HFFc6 (cell line): Measurements from ENCODE around the gene SLC66A2. TPM values are rescaled to one million over a fixed set of nuclear protein-coding genes. Genes with fewer than 3 reads are reported as not detected.
A peak's percentile ranks its signal among the peaks of the same experiment; 100 is the strongest.

ENCODE experiments used
- DNase-seq: peaks from one replicate; pipeline ENCODE4 v3.0.0-alpha.2; 2018
- H3K27ac Mint-ChIP-seq: 2 replicates; pipeline ENCODE4 v1.8.0; 2020; ENCODE audit warnings: mild to moderate bottlenecking, mixed read lengths
- H3K27me3 Mint-ChIP-seq: 2 replicates; pipeline ENCODE4 v1.8.0; 2021; ENCODE audit warnings: mild to moderate bottlenecking, moderate library complexity, mixed read lengths; ENCODE audit not compliant: insufficient read depth
- H3K36me3 Mint-ChIP-seq: 2 replicates; pipeline ENCODE4 v1.8.0; 2021; ENCODE audit warnings: low read depth, mixed read lengths
- H3K4me1 Mint-ChIP-seq: 2 replicates; pipeline ENCODE4 v1.8.0; 2020; ENCODE audit warnings: low read depth, mixed read lengths
- H3K4me3 Mint-ChIP-seq: 2 replicates; pipeline ENCODE4 v1.8.0; 2020; ENCODE audit warnings: mild to moderate bottlenecking, moderate library complexity, mixed read lengths
- H3K9me3 Mint-ChIP-seq: 2 replicates; pipeline ENCODE4 v1.8.0; 2020; ENCODE audit warnings: mild to moderate bottlenecking, mixed read lengths
- CTCF ChIP-seq: fragments of 200-600 bp; sonication (generic); IDR thresholded peaks from 2 replicates; pipeline ENCODE4 v1.5.0; 2021; ENCODE audit warnings: antibody characterized with exemption, mild to moderate bottlenecking
- total RNA-seq, 6 experiments: library from RNA; stranded (reverse); fragmentation: NEBNext Ultra II Directional; extraction: Animal tissue kit (Norgen Biotek cat#: 25700); gene quantifications; 2 replicates in 1 of 6; 3 replicates in 5 of 6; pipeline ENCODE4 v1.2.3, GENCODE V29; 2021

SLC66A2 gene
- total RNA-seq, 6 experiments from 2014 or later = 26.6 to 41.2 (median 29.9) TPM

GRCh38 chr18:79916546-79917168, 34.8 kb downstream of the SLC66A2 start:
- Mint-ChIP-seq H3K4me3 (no peak overlapping the region), H3K36me3 (peaks cover 54% of the 10 kb centered on the region), H3K4me1 (no peaks in the 10 kb centered on the region), H3K27ac (no peak overlapping the region), H3K27me3 (no peaks in the 10 kb centered on the region; the same call in 1 of the 2 replicates), H3K9me3 (peaks cover 21% of the 10 kb centered on the region; the same call in 1 of the 2 replicates)
- TF ChIP-seq CTCF = no peak
- no peak for DNase-seq

GRCh38 chr18:79916128-79916494, 35.3 kb downstream of the SLC66A2 start:
- DNase-seq = no peak
- H3K27ac Mint-ChIP-seq = no peak overlapping the region
- no peak for TF ChIP-seq CTCF
- no peaks in the 10 kb centered on the region for H3K4me1 Mint-ChIP-seq
- H3K4me3 Mint-ChIP-seq = no peak overlapping the region
- peaks cover 21% of the 10 kb centered on the region; the same call in 1 of the 2 replicates for H3K9me3 Mint-ChIP-seq
- H3K36me3 Mint-ChIP-seq = peaks cover 53% of the 10 kb centered on the region
- H3K27me3 Mint-ChIP-seq = no peaks in the 10 kb centered on the region; the same call in 1 of the 2 replicates

GRCh38 chr18:79915161-79916127, 36.0 kb downstream of the SLC66A2 start:
- Mint-ChIP-seq H3K4me3 (no peak overlapping the region), H3K36me3 (peaks cover 57% of the 10 kb centered on the region), H3K4me1 (no peaks in the 10 kb centered on the region), H3K27me3 (no peaks in the 10 kb centered on the region; the same call in 1 of the 2 replicates), H3K9me3 (peaks cover 21% of the 10 kb centered on the region; the same call in 1 of the 2 replicates), H3K27ac (no peak overlapping the region)
- DNase-seq = no peak
- TF ChIP-seq CTCF = no peak

- H3K4me3 Mint-ChIP-seq = no peak overlapping the region
- H3K9me3 Mint-ChIP-seq = peaks cover 21% of the 10 kb centered on the region; the same call in 1 of the 2 replicates
- H3K4me1 Mint-ChIP-seq = no peaks in the 10 kb centered on the region
- no peaks in the 10 kb centered on the region; the same call in 1 of the 2 replicates for H3K27me3 Mint-ChIP-seq
- DNase-seq = no peak
- no peak overlapping the region for H3K27ac Mint-ChIP-seq
- peaks cover 60% of the 10 kb centered on the region for H3K36me3 Mint-ChIP-seq
- no peak for TF ChIP-seq CTCF
Observed at GRCh38 chr18:79914614-79915160, 36.8 kb downstream of the SLC66A2 start.

GRCh38 chr18:79912994-79913831, 38.2 kb downstream of the SLC66A2 start:
- no peaks in the 10 kb centered on the region for H3K4me1 Mint-ChIP-seq
- H3K27ac Mint-ChIP-seq = 0 out of 2 replicates have a peak overlapping the region, but pooled peaks have one; percentile 18
- H3K9me3 Mint-ChIP-seq = peaks cover 21% of the 10 kb centered on the region; the same call in 1 of the 2 replicates
- TF ChIP-seq CTCF = no peak
- no peak for DNase-seq
- no peak overlapping the region for H3K4me3 Mint-ChIP-seq
- no peaks in the 10 kb centered on the region; the same call in 1 of the 2 replicates for H3K27me3 Mint-ChIP-seq
- H3K36me3 Mint-ChIP-seq = peaks cover 66% of the 10 kb centered on the region
